Loucy (cell line): ENCODE measurements around the gene FAM117B.

ENCODE experiments used
- H2AFZ ChIP-seq: fragments of 200-600 bp; sonication (generic); 2 replicates; pipeline ENCODE4 v1.6.0; 2016; ENCODE audit warnings: antibody characterized with exemption, mild to moderate bottlenecking, low read length, moderate library complexity
- H3F3A ChIP-seq: fragments of 200-600 bp; 2 replicates; pipeline ENCODE4 v1.6.0; 2016; ENCODE audit warnings: antibody characterized with exemption, low read depth, mild to moderate bottlenecking
- H3K27me3 ChIP-seq: fragments of 200-600 bp; sonication (generic); 2 replicates; pipeline ENCODE4 v1.6.1; 2014; ENCODE audit warnings: low read length, mild to moderate bottlenecking; ENCODE audit not compliant: insufficient read depth, poor library complexity, severe bottlenecking
- H3K36me3 ChIP-seq: fragments of 200-600 bp; sonication (generic); 2 replicates; pipeline ENCODE4 v1.6.1; 2016; ENCODE audit warnings: low read length; ENCODE audit not compliant: insufficient read depth
- H3K4me1 ChIP-seq: fragments of 200-600 bp; sonication (generic); 2 replicates; pipeline ENCODE4 v1.5.1; 2014; ENCODE audit warnings: low read length, mild to moderate bottlenecking; ENCODE audit not compliant: insufficient read depth, poor library complexity, severe bottlenecking
- H3K4me2 ChIP-seq: fragments of 200-600 bp; sonication (generic); 2 replicates; pipeline ENCODE4 v1.6.0; 2014; ENCODE audit warnings: antibody characterized with exemption, low read length, low read depth, mild to moderate bottlenecking; ENCODE audit not compliant: poor library complexity, severe bottlenecking
- H3K4me3 ChIP-seq: fragments of 200-600 bp; sonication (generic); 2 replicates; pipeline ENCODE4 v1.5.1; 2014; ENCODE audit warnings: low read length, mild to moderate bottlenecking, mixed read lengths; ENCODE audit not compliant: poor library complexity, severe bottlenecking
- H3K79me2 ChIP-seq: fragments of 200-600 bp; sonication (generic); 2 replicates; pipeline ENCODE4 v1.6.1; 2014; ENCODE audit warnings: low read length; ENCODE audit not compliant: insufficient read depth
- H3K9ac ChIP-seq: fragments of 200-600 bp; sonication (generic); 2 replicates; pipeline ENCODE4 v1.6.0; 2014; ENCODE audit warnings: mild to moderate bottlenecking, low read depth, low read length, moderate library complexity; ENCODE audit not compliant: poor library complexity, severe bottlenecking
- H3K9me2 ChIP-seq: fragments of 200-600 bp; sonication (generic); replicated peaks from 2 replicates; pipeline ENCODE4 v1.6.1; 2016; ENCODE audit warnings: low read depth, low read length, mixed read lengths
- H3K9me3 ChIP-seq: fragments of 200-600 bp; sonication (generic); 2 replicates; pipeline ENCODE4 v1.6.1; 2014; ENCODE audit warnings: mild to moderate bottlenecking, antibody characterized with exemption, low read length, low read depth; ENCODE audit not compliant: insufficient read depth
- H4K20me1 ChIP-seq: fragments of 200-600 bp; sonication (generic); 2 replicates; pipeline ENCODE4 v1.6.0; 2014; ENCODE audit warnings: antibody characterized with exemption, low read length, mild to moderate bottlenecking; ENCODE audit not compliant: insufficient read depth, poor library complexity, severe bottlenecking
- CTCF ChIP-seq: fragments of 200-600 bp; sonication (generic); conservative IDR thresholded peaks from 2 replicates; pipeline ENCODE4 v1.5.1; 2014; ENCODE audit warnings: mild to moderate bottlenecking, antibody characterized with exemption, low read length
- EZH2phosphoT487 ChIP-seq: fragments of 200-600 bp; IDR thresholded peaks from 2 replicates; pipeline ENCODE4 v1.6.1; 2018; ENCODE audit warnings: antibody characterized with exemption, mild to moderate bottlenecking, moderate library complexity, borderline replicate concordance

The FAM117B gene

GRCh38 chr2:202689898-202690297 is 55.1 kb downstream of the FAM117B start:
- H3F3A ChIP-seq, result no peaks in the 10 kb centered on the region
- no peak overlapping the region for H3K4me2 ChIP-seq
- peaks cover 6% of the 10 kb centered on the region for H3K4me1 ChIP-seq
- H3K9ac ChIP-seq, result no peak overlapping the region
- H3K9me3 ChIP-seq, result no peaks in the 10 kb centered on the region
- H3K4me3 ChIP-seq, result no peak overlapping the region
- H2AFZ ChIP-seq, result no peak overlapping the region
- TF ChIP-seq EZH2phosphoT487, result no peak
- TF ChIP-seq CTCF, result no peak
- H3K36me3 ChIP-seq, result no peaks in the 10 kb centered on the region
- H3K27me3 ChIP-seq, result no peaks in the 10 kb centered on the region
- peaks cover 74% of the 10 kb centered on the region for H3K79me2 ChIP-seq
- no peaks in the 10 kb centered on the region for H3K9me2 ChIP-seq
- peaks cover 8% of the 10 kb centered on the region for H4K20me1 ChIP-seq

- no peak for TF ChIP-seq EZH2phosphoT487
- Histone ChIP-seq H3K27me3 (no peaks in the 10 kb centered on the region), H3K36me3 (no peaks in the 10 kb centered on the region), H3K4me1 (peaks cover 6% of the 10 kb centered on the region), H3K4me2 (no peak overlapping the region), H3F3A (no peaks in the 10 kb centered on the region), H2AFZ (no peak overlapping the region), H3K9ac (no peak overlapping the region), H4K20me1 (peaks cover 11% of the 10 kb centered on the region), H3K4me3 (no peak overlapping the region), H3K79me2 (peaks cover 79% of the 10 kb centered on the region), H3K9me3 (no peaks in the 10 kb centered on the region), H3K9me2 (no peaks in the 10 kb centered on the region)
Observed at GRCh38 chr2:202690321-202690900, 55.6 kb downstream of the FAM117B start.

- H3K27me3 ChIP-seq, result no peaks in the 10 kb centered on the region
- no peak overlapping the region for H2AFZ ChIP-seq
- peaks cover 12% of the 10 kb centered on the region for H4K20me1 ChIP-seq
- peaks cover 6% of the 10 kb centered on the region for H3K4me1 ChIP-seq
- no peaks in the 10 kb centered on the region for H3K9me2 ChIP-seq
- H3K36me3 ChIP-seq, result peaks cover 24% of the 10 kb centered on the region; the same call in 1 of the 2 replicates
- no peak overlapping the region for H3K4me2 ChIP-seq
- H3K9me3 ChIP-seq, result no peaks in the 10 kb centered on the region
- TF ChIP-seq EZH2phosphoT487 (no peak), CTCF (no peak)
- no peaks in the 10 kb centered on the region for H3F3A ChIP-seq
- no peak overlapping the region for H3K9ac ChIP-seq
- H3K79me2 ChIP-seq, result peaks cover 64% of the 10 kb centered on the region
- no peak overlapping the region for H3K4me3 ChIP-seq
Observed at GRCh38 chr2:202693503-202693902, 58.7 kb downstream of the FAM117B start.

GRCh38 chr2:202695166-202695565 is 60.4 kb downstream of the FAM117B start:
- no peaks in the 10 kb centered on the region for H3K9me3 ChIP-seq
- no peaks in the 10 kb centered on the region for H3F3A ChIP-seq
- H4K20me1 ChIP-seq, result peaks cover 3% of the 10 kb centered on the region
- TF ChIP-seq EZH2phosphoT487, result no peak
- no peak for TF ChIP-seq CTCF
- peaks cover 48% of the 10 kb centered on the region for H3K79me2 ChIP-seq
- no peak overlapping the region for H3K4me3 ChIP-seq
- no peak overlapping the region for H2AFZ ChIP-seq
- no peaks in the 10 kb centered on the region for H3K27me3 ChIP-seq
- H3K9ac ChIP-seq, result no peak overlapping the region
- peaks cover 30% of the 10 kb centered on the region; the same call in 1 of the 2 replicates for H3K36me3 ChIP-seq
- H3K9me2 ChIP-seq, result no peaks in the 10 kb centered on the region
- peaks cover 5% of the 10 kb centered on the region for H3K4me1 ChIP-seq
- no peak overlapping the region for H3K4me2 ChIP-seq
